Measurements from ENCODE around the gene PTPRT. TPM values are rescaled to one million over a fixed set of nuclear protein-coding genes. Genes with fewer than 3 reads are reported as not detected.

Gene PTPRT
- total RNA-seq, 1 experiment from 2014 or later: 0.13 TPM

DNA sequence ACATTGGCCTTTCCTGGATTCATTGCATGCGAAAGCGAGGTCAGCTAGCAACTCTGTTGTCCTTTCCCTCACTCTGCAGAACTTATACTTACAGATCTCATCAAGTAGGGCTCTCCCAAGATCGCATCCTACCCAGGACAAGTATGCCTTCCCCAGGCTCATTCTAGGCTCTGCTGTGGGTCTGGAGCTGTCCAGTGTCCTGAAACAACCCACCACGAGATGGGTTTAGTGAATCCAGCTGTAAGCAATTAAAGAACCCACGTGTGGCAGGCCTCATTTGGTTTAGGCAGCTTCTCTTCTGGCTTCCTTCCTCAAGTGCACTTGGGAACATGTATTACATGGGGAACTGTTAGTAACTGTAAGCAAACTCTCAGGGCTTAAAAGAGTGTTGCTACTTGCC, 1165.1 kb downstream of the PTPRT start:
- Histone ChIP-seq H2BK12ac (ENCODE audit: insufficient read length, low read depth, low read length) (no peak overlapping the region), H4K5ac (ENCODE audit: insufficient read length, low read depth, low read length) (no peak overlapping the region), H3K9me3 (ENCODE audit: control insufficient read depth, low read depth, low read length) (no peaks in the 10 kb centered on the region), H2BK15ac (ENCODE audit: low read depth, low read length) (no peak overlapping the region), H3K18ac (ENCODE audit: insufficient read length, low read depth, low read length) (no peak overlapping the region), H4K8ac (replicated peaks; ENCODE audit: insufficient read length, low read depth, low read length) (no peak overlapping the region), H3K4ac (ENCODE audit: low read depth, low read length) (no peak overlapping the region), H3K9ac (ENCODE audit: extremely low read depth, insufficient read length, low read length) (no peak overlapping the region), H3K4me2 (ENCODE audit: insufficient read depth, insufficient read length, low read length) (no peak overlapping the region), H3K79me1 (ENCODE audit: insufficient read depth, low read depth, low read length, poor library complexity, severe bottlenecking) (no peaks in the 10 kb centered on the region), H3K79me2 (ENCODE audit: insufficient read depth, low read length) (no peaks in the 10 kb centered on the region), H4K91ac (ENCODE audit: insufficient read length, low read depth, low read length) (no peak overlapping the region), H4K20me1 (ENCODE audit: control insufficient read depth, insufficient read depth, insufficient read length) (no peaks in the 10 kb centered on the region), H3K23ac (ENCODE audit: insufficient read length, low read depth, low read length) (no peak overlapping the region), H3K14ac (ENCODE audit: insufficient read depth, low read length) (no peak overlapping the region), H3K23me2 (ENCODE audit: insufficient read length, low read depth, low read length, poor library complexity, severe bottlenecking) (no peaks in the 10 kb centered on the region), H2BK20ac (ENCODE audit: low read depth, low read length, poor library complexity, severe bottlenecking) (no peak overlapping the region), H2AFZ (ENCODE audit: low read length) (no peak overlapping the region), H2BK120ac (ENCODE audit: low read depth, low read length, poor library complexity, severe bottlenecking) (no peak overlapping the region), H3K4me1 (ENCODE audit: insufficient read depth, low read length) (no peaks in the 10 kb centered on the region), H3K27ac (ENCODE audit: insufficient read length, low read depth, low read length) (no peak overlapping the region), H2BK5ac (ENCODE audit: insufficient read length, low read length) (no peak overlapping the region), H3T11ph (ENCODE audit: low read length) (no peak overlapping the region), H3K56ac (ENCODE audit: insufficient read length, low read depth, low read length) (no peak overlapping the region), H2AK5ac (ENCODE audit: insufficient read length, low read length) (no peak overlapping the region), H3K27me3 (ENCODE audit: insufficient read depth, low read length) (no peaks in the 10 kb centered on the region)
- H3K9me3 Mint-ChIP-seq: no peaks in the 10 kb centered on the region
- no CpG with 5 or more reads among the region's 5 CpGs for WGBS (ENCODE audit: extremely low coverage, insufficient read length, low lambda C conversion rate)
- TF ChIP-seq, protein P1, sequence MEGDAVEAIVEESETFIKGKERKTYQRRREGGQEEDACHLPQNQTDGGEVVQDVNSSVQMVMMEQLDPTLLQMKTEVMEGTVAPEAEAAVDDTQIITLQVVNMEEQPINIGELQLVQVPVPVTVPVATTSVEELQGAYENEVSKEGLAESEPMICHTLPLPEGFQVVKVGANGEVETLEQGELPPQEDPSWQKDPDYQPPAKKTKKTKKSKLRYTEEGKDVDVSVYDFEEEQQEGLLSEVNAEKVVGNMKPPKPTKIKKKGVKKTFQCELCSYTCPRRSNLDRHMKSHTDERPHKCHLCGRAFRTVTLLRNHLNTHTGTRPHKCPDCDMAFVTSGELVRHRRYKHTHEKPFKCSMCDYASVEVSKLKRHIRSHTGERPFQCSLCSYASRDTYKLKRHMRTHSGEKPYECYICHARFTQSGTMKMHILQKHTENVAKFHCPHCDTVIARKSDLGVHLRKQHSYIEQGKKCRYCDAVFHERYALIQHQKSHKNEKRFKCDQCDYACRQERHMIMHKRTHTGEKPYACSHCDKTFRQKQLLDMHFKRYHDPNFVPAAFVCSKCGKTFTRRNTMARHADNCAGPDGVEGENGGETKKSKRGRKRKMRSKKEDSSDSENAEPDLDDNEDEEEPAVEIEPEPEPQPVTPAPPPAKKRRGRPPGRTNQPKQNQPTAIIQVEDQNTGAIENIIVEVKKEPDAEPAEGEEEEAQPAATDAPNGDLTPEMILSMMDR (conservative IDR thresholded peaks at IDR 0.05): no peak
- no peak overlapping the region for H3K4me3 Mint-ChIP-seq
- peaks cover 10% of the 10 kb centered on the region for H3K27me3 Mint-ChIP-seq (ENCODE audit: low read depth)
- no peaks in the 10 kb centered on the region for H3K36me3 Mint-ChIP-seq (ENCODE audit: insufficient read depth in 1 of 3, low read depth in 3 of 3)
- no peaks in the 10 kb centered on the region for H3K4me1 Mint-ChIP-seq
- peak; percentile 58 for DNase-seq
- no peak overlapping the region for H3K27ac Mint-ChIP-seq
